GM21447 (cell line): ENCODE measurements around the gene PRAMEF7.
"Not testable (repeated sequence)": the region's sequence is repeated elsewhere in the genome, so short reads cannot be mapped to it uniquely, and the experiment has no call there.

Experiments used
- ATAC-seq: cut with Tn5 transposase; IDR thresholded peaks from one replicate; pipeline ENCODE4 v1.9.1; 2021; ENCODE audit not compliant: unreplicated experiment

The PRAMEF7 gene

GRCh38 chr1:12916310-12916709 lies at the start of gene PRAMEF7:
PRAMEF7 (plus strand) TSS chr1:12916610; CDS start chr1:12917693, 1,083 bp downstream.
- ATAC-seq, result not testable (repeated sequence)

DNA sequence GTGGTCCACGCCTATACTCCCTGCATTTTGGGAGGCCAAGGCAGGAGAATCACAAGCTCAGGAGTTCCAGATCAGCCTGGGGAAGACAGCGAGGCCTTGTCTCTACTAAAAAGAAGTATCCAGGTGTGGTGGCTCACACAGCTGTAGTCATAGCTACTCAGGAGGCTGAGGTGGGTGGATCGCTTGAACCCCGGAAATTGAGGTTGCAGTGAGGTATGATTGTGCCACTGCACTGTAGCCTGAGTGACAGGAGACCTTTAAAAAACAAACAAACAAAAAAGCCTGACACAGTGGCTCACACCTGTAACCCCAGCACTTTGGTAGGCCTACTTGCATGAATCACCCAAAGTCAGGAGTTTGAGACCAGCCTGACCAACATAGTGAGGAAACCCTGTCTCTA lies 38.0 kb upstream of the PRAMEF7 start:
- ATAC-seq, result not testable (repeated sequence)

GRCh38 chr1:12886101-12886500 lies 30.3 kb upstream of the PRAMEF7 start, which contains the start of gene PRAMEF4:
PRAMEF4 (minus strand) TSS chr1:12886201; CDS start chr1:12883394, 2,807 bp downstream.
- ATAC-seq, result not testable (repeated sequence)

DNA sequence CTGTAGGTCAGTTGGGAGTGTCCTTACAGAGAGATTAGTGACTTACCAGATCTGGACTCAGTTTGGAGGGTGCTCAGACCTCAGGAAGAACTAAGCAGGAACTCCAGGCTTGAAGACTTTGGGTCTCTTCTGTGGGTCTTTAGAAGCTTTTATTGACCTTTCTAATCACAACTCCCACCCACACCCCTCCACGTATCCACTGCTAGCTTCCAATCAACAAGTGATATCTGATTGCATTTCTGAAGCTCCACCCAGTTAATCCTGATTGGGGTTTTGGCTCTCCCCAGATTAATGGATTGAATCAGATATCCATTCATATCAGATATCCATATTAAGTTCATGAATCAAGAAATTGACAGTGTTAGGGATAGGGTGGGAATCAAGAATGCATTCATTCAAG lies 18.2 kb upstream of the PRAMEF7 start, which contains the start of gene PRAMEF10:
Gene PRAMEF10, minus strand, starts transcription at position 101 of the 400 bp plus-strand sequence. CDS start 2,423 bp downstream, outside the sequence.
- not testable (repeated sequence) for ATAC-seq

- not testable (repeated sequence) for ATAC-seq
These were observed 17.2 kb upstream of the PRAMEF7 start for GRCh38 chr1:12899186-12899585.

DNA sequence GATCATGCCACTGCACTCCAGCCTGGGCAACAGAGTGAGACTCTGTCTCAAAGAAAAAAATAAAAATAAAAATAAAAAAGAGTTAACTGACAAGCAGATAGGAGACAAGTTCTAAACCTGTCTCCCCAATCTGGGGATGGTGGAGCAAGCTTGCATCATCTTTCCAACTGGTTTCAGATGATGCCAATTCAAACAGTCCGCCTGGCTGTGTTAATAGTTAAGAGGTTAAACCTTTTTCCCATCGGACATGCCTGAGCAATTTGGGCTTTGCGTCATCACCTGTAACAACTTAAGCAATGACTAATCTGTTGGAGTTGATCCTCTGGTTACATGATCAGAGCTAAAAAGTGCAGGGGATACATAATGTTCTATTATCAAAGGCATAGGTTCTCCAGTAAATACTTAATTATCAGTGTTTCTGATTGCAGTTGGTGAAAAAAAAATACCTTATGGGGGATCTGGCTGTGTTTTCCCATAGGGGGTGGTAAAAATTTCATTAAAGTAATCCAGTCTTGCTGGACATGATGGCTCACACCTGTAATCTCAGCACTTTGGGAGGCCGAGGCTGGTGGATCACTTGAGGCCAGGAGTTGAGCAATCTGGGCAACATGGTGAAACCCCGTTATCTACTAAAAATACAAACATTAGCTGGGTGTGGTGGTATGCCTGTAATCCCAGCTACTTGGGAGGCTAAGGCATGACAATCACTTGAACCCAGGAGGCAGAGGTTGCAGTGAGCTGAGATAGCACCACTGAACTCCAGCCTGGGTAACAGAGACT lies 12.4 kb upstream of the PRAMEF7 start:
- ATAC-seq, result not testable (repeated sequence)

DNA sequence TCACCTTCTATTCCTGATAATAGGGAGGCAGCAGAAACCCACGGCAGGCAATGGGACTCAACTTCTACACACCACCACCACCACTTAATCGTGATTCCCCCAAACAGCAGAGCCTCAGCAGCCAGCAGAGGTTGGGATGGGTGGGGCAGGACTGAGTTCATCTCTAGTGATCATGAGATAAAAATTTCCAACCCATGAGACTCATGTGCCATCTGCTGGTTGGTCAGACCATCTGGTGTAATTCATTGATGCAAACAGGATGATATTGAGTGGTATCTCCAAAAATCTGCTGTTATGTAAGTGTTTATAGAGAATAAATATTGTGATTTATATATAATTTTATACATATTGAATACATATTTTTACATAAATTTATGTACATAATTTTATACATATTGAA lies 5.3 kb downstream of the PRAMEF7 start:
- not testable (repeated sequence) for ATAC-seq

DNA sequence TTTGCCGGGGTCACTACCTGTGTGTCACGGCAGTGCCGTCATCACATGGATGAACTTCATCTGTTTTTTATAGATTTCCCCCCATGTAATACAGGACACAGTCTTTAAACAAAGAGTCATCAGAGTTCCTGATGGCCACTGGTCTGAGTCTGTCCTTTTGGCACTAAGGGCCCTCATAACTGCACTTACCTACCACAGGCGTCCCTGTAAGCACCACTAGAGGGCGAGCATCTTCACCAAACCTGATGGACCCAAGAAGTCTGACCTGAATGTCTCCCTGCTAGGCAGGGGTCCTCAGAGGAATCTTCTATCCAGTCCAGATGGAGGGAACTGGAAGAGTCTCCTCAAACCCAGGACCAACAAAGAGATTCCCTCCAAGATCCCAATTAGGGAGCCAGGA lies 8.0 kb downstream of the PRAMEF7 start:
- not testable (repeated sequence) for ATAC-seq

DNA sequence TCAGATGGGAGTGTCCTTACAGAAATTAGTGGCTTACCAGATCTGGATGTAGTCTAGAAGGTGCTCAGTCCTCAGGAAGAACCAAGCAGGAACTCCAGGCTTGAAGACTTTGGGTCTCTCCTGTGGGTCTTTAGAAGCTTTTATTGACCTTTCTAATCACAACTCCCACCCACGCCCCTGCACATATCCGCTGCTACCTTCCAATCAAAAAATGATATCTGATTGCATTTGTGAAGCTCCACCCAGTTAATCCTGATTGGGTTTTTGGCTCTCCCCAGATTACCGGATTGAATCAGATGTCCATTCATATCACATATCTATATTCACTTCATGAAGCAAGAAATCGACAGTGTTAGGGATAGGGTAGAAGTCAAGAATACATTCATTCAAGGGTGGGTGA lies 31.1 kb downstream of the PRAMEF7 start, which contains the start of gene PRAMEF6:
Gene PRAMEF6, minus strand, starts transcription at position 101 of the 400 bp plus-strand sequence. CDS start 5,062 bp downstream, outside the sequence.
- not testable (repeated sequence) for ATAC-seq
